ENCODE data around the gene TNIP2. TPM values are rescaled to one million over a fixed set of nuclear protein-coding genes. Genes with fewer than 3 reads are reported as not detected.
"Not testable (repeated sequence)": the region's sequence is repeated elsewhere in the genome, so short reads cannot be mapped to it uniquely, and the experiment has no call there.

The TNIP2 gene
- total and polyA plus RNA-seq, 12 donors, result 12.6 to 33.7 (median 18.4) TPM

DNA sequence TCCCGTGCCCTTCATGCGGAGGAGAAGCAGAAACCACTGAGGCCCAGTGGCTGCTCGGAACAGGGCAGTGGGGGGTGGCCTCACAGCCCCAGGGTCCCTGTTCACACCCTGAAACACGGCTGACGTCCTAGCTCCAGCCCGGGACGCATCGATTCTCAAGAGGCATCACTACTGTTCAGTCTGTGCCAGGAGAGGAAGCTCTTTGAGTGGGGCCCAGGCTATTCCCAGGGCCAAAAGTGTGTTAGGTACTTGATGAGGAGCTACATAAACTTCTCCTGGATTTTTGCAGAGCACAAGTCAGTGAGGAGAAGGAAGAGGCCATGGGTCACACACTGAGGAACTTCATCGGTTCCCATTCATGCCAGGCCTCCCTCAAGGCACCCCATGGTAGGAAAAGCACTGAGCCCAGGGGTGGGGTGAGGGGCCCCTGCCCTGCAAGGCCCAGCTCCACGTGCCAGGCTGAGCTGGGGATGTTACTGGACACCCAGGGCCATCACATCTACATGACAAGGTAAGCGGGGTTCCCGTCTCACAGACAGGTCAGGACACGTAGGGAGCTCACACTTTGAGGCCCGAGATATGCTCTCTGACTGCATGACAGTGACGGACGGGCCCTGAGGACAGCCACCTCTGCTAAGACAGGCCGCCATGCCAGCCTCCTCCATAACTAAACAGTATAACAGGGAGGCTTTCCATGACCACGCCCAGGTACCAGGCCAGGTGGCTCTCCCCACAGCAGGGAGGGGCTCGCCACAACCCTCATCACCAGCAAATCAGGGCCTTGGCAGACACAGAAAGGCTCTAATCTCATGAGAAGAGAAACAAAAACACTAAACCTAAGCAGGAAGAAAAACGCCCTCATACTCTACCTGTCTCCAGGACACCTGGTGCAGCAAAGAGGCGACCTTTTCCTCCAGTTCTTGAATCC, 12.4 kb downstream of the TNIP2 start:
- Histone ChIP-seq H3K9me3 (no peaks in the 10 kb centered on the region), H3K4me1 (peaks cover 0 to 34% (median 16%) of the 10 kb centered on the region in 9 donors), H3K27ac (no peak overlapping the region), H3K4me3 (no peak overlapping the region), H3K27me3 (no peaks in the 10 kb centered on the region), H3K36me3 (peaks cover 0 to 73% (median 28%) of the 10 kb centered on the region in 9 donors)
- WGBS, 2 donors, result 92 to 93% methylated on average over 21 of the region's 21 CpGs
- DNase-seq, result no peak
- ATAC-seq, result no peak
- TF ChIP-seq, protein P1, sequence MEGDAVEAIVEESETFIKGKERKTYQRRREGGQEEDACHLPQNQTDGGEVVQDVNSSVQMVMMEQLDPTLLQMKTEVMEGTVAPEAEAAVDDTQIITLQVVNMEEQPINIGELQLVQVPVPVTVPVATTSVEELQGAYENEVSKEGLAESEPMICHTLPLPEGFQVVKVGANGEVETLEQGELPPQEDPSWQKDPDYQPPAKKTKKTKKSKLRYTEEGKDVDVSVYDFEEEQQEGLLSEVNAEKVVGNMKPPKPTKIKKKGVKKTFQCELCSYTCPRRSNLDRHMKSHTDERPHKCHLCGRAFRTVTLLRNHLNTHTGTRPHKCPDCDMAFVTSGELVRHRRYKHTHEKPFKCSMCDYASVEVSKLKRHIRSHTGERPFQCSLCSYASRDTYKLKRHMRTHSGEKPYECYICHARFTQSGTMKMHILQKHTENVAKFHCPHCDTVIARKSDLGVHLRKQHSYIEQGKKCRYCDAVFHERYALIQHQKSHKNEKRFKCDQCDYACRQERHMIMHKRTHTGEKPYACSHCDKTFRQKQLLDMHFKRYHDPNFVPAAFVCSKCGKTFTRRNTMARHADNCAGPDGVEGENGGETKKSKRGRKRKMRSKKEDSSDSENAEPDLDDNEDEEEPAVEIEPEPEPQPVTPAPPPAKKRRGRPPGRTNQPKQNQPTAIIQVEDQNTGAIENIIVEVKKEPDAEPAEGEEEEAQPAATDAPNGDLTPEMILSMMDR (IDR thresholded peaks at IDR 0.05), result no peak
- intact Hi-C loops (cut with DNase I), result no loop called here

DNA sequence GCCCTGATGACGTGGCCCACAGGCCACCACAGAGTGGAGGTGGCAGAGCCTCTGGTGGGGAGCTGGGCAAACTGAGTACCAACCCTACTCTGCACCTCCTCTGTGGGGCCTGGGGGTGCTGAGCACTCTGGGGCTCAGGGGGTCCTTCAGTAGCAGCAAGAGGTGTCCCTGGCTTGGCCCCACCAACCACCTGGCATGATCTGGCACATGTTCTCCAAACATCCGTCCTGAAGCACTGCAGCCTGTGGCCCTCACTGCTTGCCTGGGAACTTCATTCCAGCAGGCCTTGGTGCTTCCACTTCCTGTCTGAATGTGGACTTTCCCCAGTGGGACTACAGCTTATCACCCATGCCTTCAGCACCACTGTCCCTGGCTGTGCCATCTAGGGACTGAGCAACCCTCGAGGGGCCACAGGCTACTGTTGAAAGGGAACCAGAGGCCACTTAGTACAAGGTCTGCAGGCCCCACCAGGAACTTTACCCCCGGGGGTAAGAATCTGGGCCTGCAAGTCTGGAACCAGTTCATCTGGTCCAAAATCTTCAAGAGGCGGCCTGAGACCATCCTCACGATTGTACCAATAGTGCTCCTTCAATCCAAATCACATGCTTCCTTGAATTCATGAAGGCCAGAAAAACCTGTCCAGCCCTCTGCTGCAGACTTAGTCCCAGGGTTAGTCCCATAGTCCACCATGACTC, 13.2 kb downstream of the TNIP2 start:
- no peaks in the 10 kb centered on the region for H3K27me3 ChIP-seq
- H3K27ac ChIP-seq, result no peak overlapping the region
- 86 to 89% methylated on average over 6 of the region's 6 CpGs for WGBS, 2 donors
- TF ChIP-seq, protein P1 (IDR thresholded peaks at IDR 0.05), result no peak
- intact Hi-C loops (cut with DNase I), result no loop called here
- H3K36me3 ChIP-seq, result peaks cover 0 to 73% (median 28%) of the 10 kb centered on the region in 9 donors
- H3K4me3 ChIP-seq, result no peak overlapping the region
- H3K4me1 ChIP-seq, result peaks cover 0 to 32% (median 16%) of the 10 kb centered on the region in 9 donors
- ATAC-seq (no peak), DNase-seq (no peak)
- H3K9me3 ChIP-seq, result no peaks in the 10 kb centered on the region

DNA sequence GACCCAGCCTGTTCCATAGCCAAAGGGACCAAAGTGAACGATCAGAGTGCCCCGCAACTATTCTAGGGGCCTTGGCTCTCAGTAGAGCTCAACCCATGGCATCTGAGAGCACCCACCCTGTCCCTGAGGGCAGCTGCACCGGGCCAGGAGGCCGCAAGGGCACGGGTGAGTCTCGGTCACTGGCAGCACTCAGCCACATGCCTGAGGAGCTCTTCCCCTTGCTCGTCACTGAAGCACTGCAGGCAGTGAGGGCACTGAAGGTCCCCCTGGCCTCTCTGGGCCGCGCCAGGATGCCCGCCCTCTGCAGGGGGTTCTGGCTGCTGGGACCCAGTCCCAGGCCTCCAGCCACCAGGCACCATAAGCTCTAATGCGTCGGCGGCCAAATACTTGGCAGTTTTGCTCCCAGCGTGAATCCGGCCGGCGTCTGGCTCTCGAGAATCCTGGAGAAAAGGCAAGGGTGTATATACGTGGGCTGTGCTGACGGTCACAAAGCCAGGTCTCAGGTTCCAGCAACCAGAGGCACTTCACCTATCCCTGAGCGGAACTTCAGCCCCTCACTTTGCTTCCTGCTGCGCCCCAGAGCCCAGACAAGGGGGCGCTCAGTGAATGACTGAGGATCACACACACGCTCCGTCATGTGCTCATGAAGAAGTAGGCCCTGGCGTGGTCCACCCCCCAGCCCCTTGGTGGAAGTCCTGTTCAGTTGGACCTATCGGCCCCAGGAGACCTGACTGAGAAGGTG, 13.9 kb downstream of the TNIP2 start:
- no peak overlapping the region for H3K4me3 ChIP-seq
- WGBS, 2 donors, result 91 to 94% methylated on average over 27 of the region's 27 CpGs
- no peak overlapping the region for H3K27ac ChIP-seq
- intact Hi-C loops (cut with DNase I), result no loop called here
- no peak for DNase-seq
- no peaks in the 10 kb centered on the region for H3K27me3 ChIP-seq
- no peaks in the 10 kb centered on the region for H3K9me3 ChIP-seq
- H3K36me3 ChIP-seq, result peaks cover 0 to 66% (median 22%) of the 10 kb centered on the region in 9 donors
- peaks cover 0 to 25% (median 14%) of the 10 kb centered on the region in 9 donors for H3K4me1 ChIP-seq
- TF ChIP-seq, protein P1 (IDR thresholded peaks at IDR 0.05), result no peak
- ATAC-seq, result no peak

DNA sequence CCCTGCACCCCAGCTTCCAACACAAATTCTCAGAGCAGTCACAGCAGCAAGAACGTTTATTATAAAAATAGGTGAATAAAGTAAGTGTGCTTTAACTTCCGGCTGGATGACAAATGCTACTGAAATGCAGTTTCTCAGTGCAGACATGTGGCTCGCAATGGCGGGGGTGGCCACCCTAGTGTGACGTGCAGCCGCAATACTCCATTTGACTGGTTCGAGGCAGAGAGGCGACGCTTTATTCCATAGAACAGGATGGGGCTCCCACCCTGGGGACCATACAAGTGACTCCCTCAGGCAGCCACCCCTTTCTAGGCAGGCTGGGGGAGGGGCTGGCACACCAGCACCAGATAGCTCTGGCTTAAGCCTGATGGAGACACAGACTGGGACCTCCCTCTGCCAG, 14.5 kb downstream of the TNIP2 start:
- 88 to 92% methylated on average over 9 of the region's 9 CpGs for WGBS, 2 donors
- intact Hi-C loops (cut with DNase I), result no loop called here
- Histone ChIP-seq H3K27ac (no peak overlapping the region), H3K36me3 (peaks cover 0 to 60% (median 20%) of the 10 kb centered on the region in 9 donors), H3K4me3 (no peak overlapping the region), H3K27me3 (no peaks in the 10 kb centered on the region), H3K9me3 (peaks cover 0 to 5% (median 0%) of the 10 kb centered on the region in 11 donors), H3K4me1 (peaks cover 0 to 18% (median 8%) of the 10 kb centered on the region in 9 donors)
- ATAC-seq, result no peak
- TF ChIP-seq, protein P1 (IDR thresholded peaks at IDR 0.05), result no peak
- DNase-seq, result no peak

DNA sequence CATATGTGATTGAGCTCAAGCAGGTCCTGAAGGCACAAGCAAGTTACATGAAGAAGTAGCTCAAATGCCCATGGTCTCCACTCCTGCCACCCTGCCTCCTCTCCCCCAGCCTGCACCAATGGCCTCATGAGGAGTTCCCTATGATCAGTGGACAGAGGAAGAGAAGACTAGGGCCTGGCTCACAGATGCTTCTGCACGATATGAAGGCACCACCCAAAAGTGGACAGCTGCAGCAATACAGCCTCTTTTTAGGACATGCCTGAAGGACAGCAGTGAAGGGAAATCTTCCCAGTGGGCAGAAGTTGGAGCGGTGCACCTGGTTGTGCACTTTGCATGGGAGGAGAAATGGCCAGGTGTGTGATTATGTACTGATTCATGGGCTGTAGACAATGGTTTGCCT, 17.8 kb downstream of the TNIP2 start:
- WGBS, 2 donors, result 95 to 100% methylated on average over 2 of the region's 2 CpGs
- H3K9me3 ChIP-seq, result peaks cover 0 to 20% (median 0%) of the 10 kb centered on the region in 11 donors

More for the DNA sequence above, 17.8 kb downstream of the TNIP2 start:
- H3K27me3 ChIP-seq; intact Hi-C loops (cut with DNase I); H3K4me1 ChIP-seq; ATAC-seq; H3K4me3 ChIP-seq; H3K27ac ChIP-seq; DNase-seq: not testable (repeated sequence)
- peaks cover 0 to 34% (median 2%) of the 10 kb centered on the region in 9 donors for H3K36me3 ChIP-seq
